ENCODE data around the gene SORCS2. TPM values are rescaled to one million over a fixed set of nuclear protein-coding genes. Genes with fewer than 3 reads are reported as not detected.

SORCS2 gene
- polyA plus RNA-seq, 3 donors: 0.46 to 0.55 TPM; not detected in 1

- H2AFZ ChIP-seq (ENCODE audit: insufficient read depth, low read depth, low read length, poor library complexity, severe bottlenecking): no peak overlapping the region
- 100% methylated on average over 1 of the region's 1 CpG for WGBS (ENCODE audit: insufficient coverage)
- H3K36me3 ChIP-seq (replicated peaks in 1 of 2; ENCODE audit: control insufficient read depth in 1 of 2, insufficient read depth in 2 of 2, low read length in 2 of 2): no peaks in the 10 kb centered on the region
- intact Hi-C loops (cut with micrococcal nuclease): loop anchor here in 1 of 2 donors (10.0 kb wide), 1 partner anchor 940 kb away; the partner anchor contains the start of gene MRFAP1L1
- H3K4me1 Mint-ChIP-seq: peaks cover 71% of the 10 kb centered on the region
- H3K9me3 Mint-ChIP-seq: peaks cover 0 to 24% (median 12%) of the 10 kb centered on the region in 7 donors
- no peaks in the 10 kb centered on the region for H3K79me2 ChIP-seq (ENCODE audit: insufficient read depth, low read length)
- H3K27ac Mint-ChIP-seq: peak overlapping the region in 5 of 7 donors; percentile 9 to 87 (median 30)
- H3K27me3 Mint-ChIP-seq (ENCODE audit: low read depth in 3 of 3): peaks cover 0 to 28% (median 2%) of the 10 kb centered on the region in 3 donors
- H3K36me3 Mint-ChIP-seq: peaks cover 26 to 33% of the 10 kb centered on the region in 2 donors
- H4K20me1 ChIP-seq (ENCODE audit: insufficient read depth, low read length): no peaks in the 10 kb centered on the region
- H3K9ac ChIP-seq (ENCODE audit: insufficient read depth, low read length, poor library complexity, severe bottlenecking): no peak overlapping the region
- peaks cover 0 to 3% of the 10 kb centered on the region in 2 donors for H3K9me3 ChIP-seq (replicated peaks in 1 of 2; ENCODE audit: control insufficient read depth in 1 of 2, insufficient read depth in 1 of 2, low read length in 2 of 2)
- peaks cover 56 to 72% of the 10 kb centered on the region in 2 donors for H3K4me1 ChIP-seq (ENCODE audit: control insufficient read depth in 1 of 2, insufficient read depth in 2 of 2, low read length in 2 of 2)
- H3K4me3 Mint-ChIP-seq: no peak overlapping the region
- H3K27me3 ChIP-seq (ENCODE audit: control insufficient read depth in 2 of 2, insufficient read depth in 2 of 2, low read length in 2 of 2): no peaks in the 10 kb centered on the region
- H3K27ac ChIP-seq (ENCODE audit: low read depth in 1 of 2, low read length in 2 of 2): no peak overlapping the region
- DNase-seq: peak in 1 of 3 donors; percentile 46
- H3K4me3 ChIP-seq (replicated peaks in 1 of 3; ENCODE audit: low read depth in 2 of 3, low read length in 3 of 3): no peak overlapping the region
- H3K4me2 ChIP-seq (replicated peaks; ENCODE audit: extremely low read depth, low read length, poor library complexity, severe bottlenecking): no peak overlapping the region
- no peak for TF ChIP-seq CTCF (IDR thresholded peaks at IDR 0.05)
Observed at GRCh38 chr4:7645158-7645557, 452.8 kb downstream of the SORCS2 start.

- H2AFZ ChIP-seq (ENCODE audit: insufficient read depth, low read depth, low read length, poor library complexity, severe bottlenecking): no peak overlapping the region
- Mint-ChIP-seq H3K4me3 (peak overlapping the region; percentile 59 to 70), H3K27me3 (ENCODE audit: low read depth in 3 of 3) (peaks cover 0 to 28% (median 3%) of the 10 kb centered on the region in 3 donors), H3K36me3 (peaks cover 29 to 33% of the 10 kb centered on the region in 2 donors), H3K27ac (peak overlapping the region in 5 of 7 donors; percentile 3 to 100 (median 99)), H3K4me1 (peaks cover 78% of the 10 kb centered on the region), H3K9me3 (peaks cover 0 to 24% (median 11%) of the 10 kb centered on the region in 7 donors)
- WGBS (ENCODE audit: insufficient coverage): 94% methylated on average over 19 of the region's 23 CpGs
- H3K27ac ChIP-seq (ENCODE audit: low read depth in 1 of 2, low read length in 2 of 2): peak overlapping the region; percentile 84 to 92
- DNase-seq: no peak
- H3K9ac ChIP-seq (ENCODE audit: insufficient read depth, low read length, poor library complexity, severe bottlenecking): no peak overlapping the region
- TF ChIP-seq CTCF (IDR thresholded peaks at IDR 0.05): no peak
- H3K79me2 ChIP-seq (ENCODE audit: insufficient read depth, low read length): no peaks in the 10 kb centered on the region
- intact Hi-C loops (cut with micrococcal nuclease): loop anchor here in 1 of 2 donors (10.0 kb wide), 1 partner anchor 941 kb away; the partner anchor contains the start of gene MRFAP1L1
- H3K9me3 ChIP-seq (replicated peaks in 1 of 2; ENCODE audit: control insufficient read depth in 1 of 2, insufficient read depth in 1 of 2, low read length in 2 of 2): peaks cover 0 to 3% of the 10 kb centered on the region in 2 donors
- no peaks in the 10 kb centered on the region for H4K20me1 ChIP-seq (ENCODE audit: insufficient read depth, low read length)
- H3K36me3 ChIP-seq (replicated peaks in 1 of 2; ENCODE audit: control insufficient read depth in 1 of 2, insufficient read depth in 2 of 2, low read length in 2 of 2): no peaks in the 10 kb centered on the region
- H3K27me3 ChIP-seq (ENCODE audit: control insufficient read depth in 2 of 2, insufficient read depth in 2 of 2, low read length in 2 of 2): no peaks in the 10 kb centered on the region
- peak overlapping the region; percentile 56 for H3K4me2 ChIP-seq (replicated peaks; ENCODE audit: extremely low read depth, low read length, poor library complexity, severe bottlenecking)
- peak overlapping the region in 2 of 3 experiments; percentile 0 to 48 for H3K4me3 ChIP-seq (replicated peaks in 1 of 3; ENCODE audit: low read depth in 2 of 3, low read length in 3 of 3)
- peaks cover 57 to 72% of the 10 kb centered on the region in 2 donors for H3K4me1 ChIP-seq (ENCODE audit: control insufficient read depth in 1 of 2, insufficient read depth in 2 of 2, low read length in 2 of 2)
Observed at GRCh38 chr4:7645956-7646355, 453.6 kb downstream of the SORCS2 start.

All from CD14-positive monocyte (primary cell).